Ecto neural progenitor cell (in vitro differentiated cells): ENCODE results near the gene BCAS3.

ENCODE experiments used
- DNase-seq: peaks from one replicate; pipeline ENCODE4 v3.0.0-alpha.2; 2018; ENCODE audit warnings: low spot score

BCAS3 gene

DNA sequence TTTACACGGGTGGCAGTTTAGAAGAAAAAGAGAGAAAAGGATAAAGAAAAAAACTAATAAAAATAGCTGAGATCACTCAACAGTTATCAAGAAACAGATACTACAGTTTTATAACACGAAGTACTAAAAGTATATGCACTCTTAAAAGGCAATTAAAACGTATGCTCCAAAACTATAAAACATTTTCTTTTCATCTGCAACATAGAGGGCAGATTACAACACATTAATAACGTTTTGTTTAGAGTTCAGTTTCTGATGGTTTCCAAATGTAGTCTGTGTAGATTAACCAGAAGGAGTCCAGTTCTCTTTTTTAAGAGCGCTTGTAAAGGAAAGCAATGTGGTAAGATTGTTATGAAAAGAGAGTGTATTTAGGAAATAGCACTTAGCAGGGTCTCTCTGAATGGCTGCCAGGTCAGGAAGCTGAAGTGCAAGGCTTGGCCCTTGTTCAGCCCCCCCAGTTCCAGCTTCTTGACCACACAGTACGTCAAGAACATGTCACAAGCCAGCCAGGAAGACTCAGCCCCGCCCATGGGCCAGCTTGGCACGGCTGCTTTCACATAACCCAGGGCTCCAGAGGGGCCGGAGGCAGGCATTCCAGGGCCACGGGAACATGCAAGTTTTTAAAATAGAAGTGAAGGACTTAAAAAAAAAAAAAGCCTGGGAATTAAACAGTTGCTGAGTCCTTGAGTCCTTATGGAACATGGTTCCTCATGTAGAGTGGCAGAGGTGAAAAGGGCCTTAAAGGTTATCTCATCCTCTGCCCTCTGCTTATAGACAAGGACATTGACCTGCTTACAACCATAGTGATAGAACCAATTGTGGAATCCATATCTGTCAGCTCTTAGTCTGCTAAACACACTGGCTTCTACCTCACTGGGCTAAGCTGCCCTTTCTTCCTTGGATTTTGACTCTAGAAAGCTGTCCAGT is 574.6 kb downstream of the BCAS3 start:
- no peak for DNase-seq

- no peak for DNase-seq
Measured at GRCh38 chr17:61253362-61253761, 575.7 kb downstream of the BCAS3 start.

DNA sequence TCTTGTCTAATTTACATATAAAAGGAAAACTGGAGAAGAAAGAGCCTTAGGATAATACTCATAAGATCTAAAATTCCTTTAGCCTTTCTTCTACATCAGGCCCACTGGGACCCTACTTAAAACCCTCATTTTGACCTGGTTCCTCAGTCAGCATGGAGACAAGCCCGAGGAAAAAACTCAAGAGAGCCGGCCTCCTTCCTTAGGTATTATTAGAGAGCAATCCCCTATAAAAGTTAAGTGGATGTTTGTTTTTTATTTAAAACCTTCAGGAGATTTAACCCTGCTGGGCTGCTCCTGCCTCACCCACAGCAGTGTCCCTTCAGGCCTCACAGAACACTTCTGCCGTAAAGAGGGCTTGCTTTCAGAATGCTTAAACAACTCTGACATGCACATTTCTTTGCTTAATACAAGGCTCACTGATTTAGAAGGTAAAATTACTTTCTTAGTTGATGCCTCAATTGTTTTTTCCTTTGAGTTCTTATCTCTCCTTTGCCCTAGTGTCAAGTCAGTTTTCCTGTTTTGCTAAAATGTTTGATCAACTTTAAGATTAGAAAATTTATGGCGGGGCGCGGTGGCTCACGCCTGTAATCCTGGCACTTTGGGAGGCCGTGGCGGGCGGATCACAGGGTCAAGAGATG is 576.4 kb downstream of the BCAS3 start:
- no peak for DNase-seq

DNA sequence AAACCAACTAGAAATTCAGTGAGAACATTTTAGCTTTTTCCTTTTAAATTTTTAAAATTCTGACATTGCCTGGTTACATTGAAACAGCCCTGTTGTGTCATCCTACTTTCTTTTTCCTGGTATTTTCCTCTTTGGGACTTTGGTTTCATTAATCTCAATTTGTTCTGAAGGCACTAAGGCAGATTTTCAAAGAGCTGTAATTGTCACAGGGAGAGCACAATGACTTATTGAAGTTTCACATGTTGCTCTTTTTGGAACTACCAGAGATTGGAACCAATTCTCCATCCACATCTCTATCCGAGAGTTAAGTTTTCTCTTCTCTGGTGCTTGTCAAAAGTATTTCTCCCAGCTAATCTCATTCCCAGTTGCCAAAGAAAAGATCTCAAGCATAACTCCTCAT is 577.3 kb downstream of the BCAS3 start:
- DNase-seq, result no peak

GRCh38 chr17:61255647-61256046 is 578.0 kb downstream of the BCAS3 start:
- DNase-seq, result no peak

GRCh38 chr17:61259360-61259759 is 581.7 kb downstream of the BCAS3 start:
- DNase-seq, result no peak

GRCh38 chr17:61260071-61260797 is 582.6 kb downstream of the BCAS3 start:
- DNase-seq, result no peak

DNA sequence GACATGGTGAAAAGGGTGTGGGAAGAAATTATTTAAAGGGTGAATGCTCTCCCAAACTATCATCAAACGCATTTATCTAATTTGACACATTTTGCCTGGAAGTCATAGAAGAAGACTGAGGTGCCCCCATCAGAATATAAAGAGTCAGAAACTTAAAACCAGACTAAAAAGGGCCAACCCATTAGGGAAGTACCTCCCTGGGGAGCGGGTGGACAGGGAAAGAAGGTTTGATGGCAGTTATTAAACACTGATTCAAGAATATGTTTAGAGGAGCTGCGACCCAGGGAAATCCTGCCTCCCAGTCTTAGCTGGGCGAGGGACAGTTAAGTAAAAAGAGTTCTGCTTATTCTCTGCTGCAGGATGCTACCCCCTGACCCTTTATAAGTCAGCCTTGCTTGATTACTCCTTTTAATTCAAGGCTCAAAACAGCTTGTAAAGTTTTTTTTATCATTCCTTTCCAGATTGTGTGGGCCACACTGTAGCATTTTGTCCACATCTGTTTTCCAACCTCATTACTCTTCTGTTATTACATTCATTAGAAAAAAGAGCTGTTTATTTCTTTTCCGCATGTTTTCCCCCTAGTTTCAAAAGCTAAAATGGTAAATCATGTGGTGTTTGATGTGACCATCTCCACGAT is 583.5 kb downstream of the BCAS3 start:
- DNase-seq, result no peak

DNA sequence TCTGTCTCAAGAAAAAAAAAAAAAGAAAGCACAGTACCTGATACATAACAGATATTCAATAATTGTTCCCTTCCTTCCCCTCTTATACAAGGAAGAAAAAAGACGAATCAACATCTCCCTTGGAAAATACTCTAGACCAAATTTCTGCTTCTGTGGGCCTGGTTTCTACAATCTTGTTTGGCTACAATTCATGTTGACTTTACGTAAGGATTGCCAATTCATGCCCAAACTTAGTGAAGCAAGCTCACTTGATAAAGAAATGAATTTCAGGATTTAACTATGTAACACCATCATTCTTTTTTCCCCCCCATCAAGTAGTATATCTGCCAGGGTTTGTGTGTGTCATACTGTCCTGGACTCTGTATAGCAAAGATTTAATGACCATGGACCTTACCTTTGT is 587.7 kb downstream of the BCAS3 start:
- DNase-seq, result no peak

DNA sequence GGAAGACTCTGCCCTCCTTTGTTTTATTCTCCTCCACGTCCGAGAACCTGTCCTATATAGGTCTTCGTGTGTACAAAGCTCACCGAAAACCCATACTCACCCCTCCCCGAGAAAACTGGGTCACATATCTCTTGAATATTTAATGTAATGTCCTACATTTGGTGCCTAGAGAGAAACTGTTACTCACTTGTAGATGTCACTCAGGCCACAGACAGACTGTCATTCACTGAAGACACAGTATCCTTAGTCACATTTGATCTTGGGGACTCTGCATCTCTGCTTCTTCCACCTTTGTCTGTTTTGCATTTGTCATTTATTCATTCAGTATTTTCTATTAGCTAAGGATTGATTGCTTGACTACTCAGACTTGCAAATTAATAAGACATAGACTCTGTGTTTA is 590.2 kb downstream of the BCAS3 start:
- no peak for DNase-seq

- no peak for DNase-seq
Measured at GRCh38 chr17:61275395-61275794, 597.7 kb downstream of the BCAS3 start.

- DNase-seq, result no peak
Measured at GRCh38 chr17:61276806-61277205, 599.2 kb downstream of the BCAS3 start.

GRCh38 chr17:61279476-61280145 is 602.0 kb downstream of the BCAS3 start:
- DNase-seq, result no peak

DNA sequence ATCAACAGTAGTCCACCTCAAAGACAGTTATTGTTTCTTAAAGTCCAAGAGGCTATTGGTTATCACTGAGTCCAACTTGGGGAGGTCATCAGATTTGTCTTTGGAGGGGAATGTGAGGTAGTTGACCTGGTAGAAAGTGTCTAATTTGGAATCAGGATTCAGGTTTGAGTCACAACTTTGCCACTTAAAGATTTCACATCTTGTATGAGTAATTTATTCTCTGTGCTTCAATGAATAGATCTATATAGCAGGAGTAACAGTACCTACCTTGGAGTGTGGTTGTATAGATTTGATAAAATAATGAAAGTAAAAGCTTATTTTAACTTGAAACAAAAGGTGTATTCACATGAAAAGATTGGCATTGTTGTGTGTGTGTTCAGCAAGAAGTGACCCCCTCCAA is 602.7 kb downstream of the BCAS3 start:
- DNase-seq, result no peak

DNA sequence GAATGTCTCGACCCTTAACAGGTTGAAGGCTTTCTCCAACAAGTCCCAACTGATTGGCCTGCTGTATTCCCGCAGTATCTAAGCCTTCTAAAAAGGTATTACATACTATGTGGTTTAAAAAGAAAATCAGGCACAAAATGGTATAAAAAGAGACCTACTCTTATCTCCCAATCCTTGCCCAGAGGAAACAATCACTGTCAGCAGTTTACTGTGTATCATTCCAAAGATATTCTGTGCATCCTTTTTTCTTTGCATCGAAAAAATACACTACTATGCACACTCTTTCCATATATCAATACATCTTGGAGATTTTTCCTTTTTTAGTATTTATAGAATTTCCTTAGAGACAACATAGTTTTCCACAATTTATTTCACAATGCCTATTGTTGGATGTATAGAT is 603.2 kb downstream of the BCAS3 start:
- DNase-seq, result no peak

- no peak for DNase-seq
Measured at GRCh38 chr17:61282377-61282776, 604.7 kb downstream of the BCAS3 start.

DNA sequence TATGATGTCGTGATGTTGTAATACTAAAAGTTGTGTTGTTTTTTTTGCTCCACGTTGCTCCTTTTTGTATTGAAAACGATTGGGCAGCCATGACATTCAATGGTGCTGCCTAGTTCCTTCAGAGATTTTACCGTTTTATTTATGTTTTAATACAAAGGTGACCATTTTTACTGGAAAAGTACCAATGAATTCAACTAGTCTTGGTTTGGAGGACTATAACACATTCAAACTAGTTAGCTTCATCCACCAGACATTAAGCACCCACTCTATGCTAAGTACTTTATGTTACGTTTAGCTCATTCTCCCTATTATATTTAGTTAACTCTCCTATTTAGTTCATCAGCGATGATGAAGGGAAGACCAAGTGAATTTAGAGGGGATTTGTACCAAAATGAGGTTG is 605.4 kb downstream of the BCAS3 start:
- DNase-seq, result no peak

DNA sequence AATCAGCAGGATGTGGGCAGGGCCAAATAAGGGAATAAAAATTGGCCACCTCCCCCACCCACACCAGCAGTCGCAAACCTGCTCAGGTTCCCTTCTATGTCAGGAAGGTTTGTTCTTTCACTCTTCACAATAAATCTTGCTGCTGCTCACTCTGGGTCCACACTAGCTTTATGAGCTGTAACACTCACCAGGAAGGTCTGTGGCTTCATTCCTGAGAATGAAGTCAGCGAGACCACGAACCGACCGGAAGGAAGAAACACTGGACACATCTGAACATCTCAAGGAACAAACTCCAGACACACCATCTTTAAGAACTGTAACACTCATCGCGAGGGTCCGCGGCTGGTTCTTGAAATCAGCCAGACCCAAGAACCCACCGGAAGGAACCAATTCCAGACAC is 606.5 kb downstream of the BCAS3 start:
- DNase-seq, result no peak

- no peak for DNase-seq
Measured at GRCh38 chr17:61284746-61285145, 607.1 kb downstream of the BCAS3 start.

DNA sequence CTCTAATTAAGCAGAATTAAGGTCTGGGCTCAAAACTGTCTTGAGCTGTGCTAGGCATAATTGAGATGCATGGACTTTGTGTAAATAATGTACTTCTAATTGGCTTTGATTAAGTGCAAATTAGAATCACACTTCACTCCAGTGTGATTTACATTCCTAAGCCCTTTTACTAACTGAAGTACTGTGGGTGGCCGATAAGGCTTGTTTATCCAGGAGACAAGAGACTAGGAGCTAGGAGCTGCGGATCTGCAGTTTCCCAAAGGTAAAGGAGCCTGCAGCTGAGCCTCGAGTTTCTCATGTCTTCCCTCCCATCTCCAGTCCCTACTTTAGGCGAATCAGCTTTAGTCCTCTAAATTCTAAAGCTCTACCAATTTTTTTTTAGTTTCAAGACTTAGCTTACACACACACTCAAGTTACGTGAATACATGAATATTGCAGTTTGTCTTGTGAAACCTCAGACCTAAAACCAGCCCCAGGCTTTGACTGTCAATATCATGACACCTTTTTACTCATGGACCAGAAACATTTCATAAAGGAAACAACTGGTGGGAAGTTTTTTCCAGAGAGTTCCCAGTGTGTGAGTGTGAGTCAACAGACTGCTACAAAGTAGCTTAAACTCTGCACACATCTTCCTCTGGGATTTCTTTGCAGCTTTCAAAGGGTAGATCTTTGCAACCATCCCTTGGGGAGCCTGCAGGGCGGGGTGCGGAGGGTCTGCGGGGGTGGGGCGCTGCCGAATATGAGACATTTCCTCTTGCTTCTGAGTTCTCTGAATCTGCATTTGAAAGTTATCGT is 608.1 kb downstream of the BCAS3 start:
- DNase-seq, result no peak

DNA sequence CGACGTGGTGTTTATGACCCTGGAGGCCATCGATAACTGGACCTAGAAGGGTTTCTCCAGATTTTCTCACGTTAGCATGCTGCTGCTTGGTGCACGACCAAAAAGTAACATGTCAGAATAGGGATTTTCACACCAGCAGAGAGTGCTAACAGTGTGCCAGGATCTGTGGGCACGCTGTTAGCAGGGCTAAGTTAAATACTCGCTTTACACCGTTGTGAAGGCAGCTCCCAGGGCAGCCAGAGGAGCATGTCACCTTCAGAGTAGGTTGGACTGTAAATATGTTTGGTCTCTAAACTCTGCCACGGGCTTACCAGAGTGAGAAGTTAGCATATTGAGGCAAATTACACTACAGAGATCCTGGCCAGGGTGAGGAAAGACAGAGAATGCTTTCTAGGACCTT is 608.8 kb downstream of the BCAS3 start:
- no peak for DNase-seq
